ENCODE measurements around the gene IGSF21. TPM values are rescaled to one million over a fixed set of nuclear protein-coding genes. Genes with fewer than 3 reads are reported as not detected.

The IGSF21 gene
- total RNA-seq, 1 donor from 2014 or later: 4.4 TPM

- H3K27me3 Mint-ChIP-seq (ENCODE audit: unreplicated experiment): no peaks in the 10 kb centered on the region
- H3K36me3 Mint-ChIP-seq (ENCODE audit: low read depth, unreplicated experiment): peaks cover 5% of the 10 kb centered on the region
- no peak overlapping the region for H3K4me3 Mint-ChIP-seq (ENCODE audit: unreplicated experiment)
- H3K27ac Mint-ChIP-seq (ENCODE audit: unreplicated experiment): no peak overlapping the region
- no peaks in the 10 kb centered on the region for H3K9me3 Mint-ChIP-seq (ENCODE audit: unreplicated experiment)
- TF ChIP-seq CTCF (IDR thresholded peaks at IDR 0.05; ENCODE audit: unreplicated experiment): peak; percentile 64
- peak; percentile 80 for DNase-seq (ENCODE audit: low spot score)
- no peaks in the 10 kb centered on the region for H3K4me1 Mint-ChIP-seq (ENCODE audit: unreplicated experiment)
Measured at GRCh38 chr1:18373882-18374493, 266.4 kb downstream of the IGSF21 start.

GRCh38 chr1:18376661-18377060, 269.1 kb downstream of the IGSF21 start:
- DNase-seq (ENCODE audit: low spot score): no peak
- peaks cover 16% of the 10 kb centered on the region for H3K36me3 Mint-ChIP-seq (ENCODE audit: low read depth, unreplicated experiment)
- no peak for TF ChIP-seq CTCF (IDR thresholded peaks at IDR 0.05; ENCODE audit: unreplicated experiment)
- H3K27me3 Mint-ChIP-seq (ENCODE audit: unreplicated experiment): no peaks in the 10 kb centered on the region
- H3K4me3 Mint-ChIP-seq (ENCODE audit: unreplicated experiment): no peak overlapping the region
- no peaks in the 10 kb centered on the region for H3K9me3 Mint-ChIP-seq (ENCODE audit: unreplicated experiment)
- no peak overlapping the region for H3K27ac Mint-ChIP-seq (ENCODE audit: unreplicated experiment)
- H3K4me1 Mint-ChIP-seq (ENCODE audit: unreplicated experiment): no peaks in the 10 kb centered on the region

GRCh38 chr1:18380288-18380687, 272.7 kb downstream of the IGSF21 start:
- Mint-ChIP-seq H3K4me3 (ENCODE audit: unreplicated experiment) (no peak overlapping the region), H3K36me3 (ENCODE audit: low read depth, unreplicated experiment) (peaks cover 16% of the 10 kb centered on the region), H3K9me3 (ENCODE audit: unreplicated experiment) (no peaks in the 10 kb centered on the region), H3K27ac (ENCODE audit: unreplicated experiment) (no peak overlapping the region), H3K4me1 (ENCODE audit: unreplicated experiment) (peaks cover 6% of the 10 kb centered on the region), H3K27me3 (ENCODE audit: unreplicated experiment) (peaks cover 5% of the 10 kb centered on the region)
- TF ChIP-seq CTCF (IDR thresholded peaks at IDR 0.05; ENCODE audit: unreplicated experiment): no peak
- no peak for DNase-seq (ENCODE audit: low spot score)

GRCh38 chr1:18384059-18384458, 276.5 kb downstream of the IGSF21 start:
- no peak for TF ChIP-seq CTCF (IDR thresholded peaks at IDR 0.05; ENCODE audit: unreplicated experiment)
- peaks cover 9% of the 10 kb centered on the region for H3K27me3 Mint-ChIP-seq (ENCODE audit: unreplicated experiment)
- peaks cover 8% of the 10 kb centered on the region for H3K4me1 Mint-ChIP-seq (ENCODE audit: unreplicated experiment)
- H3K4me3 Mint-ChIP-seq (ENCODE audit: unreplicated experiment): no peak overlapping the region
- H3K36me3 Mint-ChIP-seq (ENCODE audit: low read depth, unreplicated experiment): peaks cover 10% of the 10 kb centered on the region
- DNase-seq (ENCODE audit: low spot score): no peak
- H3K9me3 Mint-ChIP-seq (ENCODE audit: unreplicated experiment): no peaks in the 10 kb centered on the region
- no peak overlapping the region for H3K27ac Mint-ChIP-seq (ENCODE audit: unreplicated experiment)

GRCh38 chr1:18384471-18384870, 276.9 kb downstream of the IGSF21 start:
- H3K27ac Mint-ChIP-seq (ENCODE audit: unreplicated experiment): no peak overlapping the region
- TF ChIP-seq CTCF (IDR thresholded peaks at IDR 0.05; ENCODE audit: unreplicated experiment): no peak

More at GRCh38 chr1:18384471-18384870, 276.9 kb downstream of the IGSF21 start:
- Mint-ChIP-seq H3K4me3 (ENCODE audit: unreplicated experiment) (no peak overlapping the region), H3K9me3 (ENCODE audit: unreplicated experiment) (no peaks in the 10 kb centered on the region), H3K36me3 (ENCODE audit: low read depth, unreplicated experiment) (peaks cover 6% of the 10 kb centered on the region), H3K4me1 (ENCODE audit: unreplicated experiment) (peaks cover 8% of the 10 kb centered on the region), H3K27me3 (ENCODE audit: unreplicated experiment) (peaks cover 9% of the 10 kb centered on the region)
- no peak for DNase-seq (ENCODE audit: low spot score)
